WTC11 (cell line): ENCODE results near the gene TRIM66. TPM values are rescaled to one million over a fixed set of nuclear protein-coding genes. Genes with fewer than 3 reads are reported as not detected.
A peak's percentile ranks its signal among the peaks of the same experiment; 100 is the strongest.

Experiments
- ATAC-seq: fragments of 200-7000 bp; cut with Tn5 transposase; 2 replicates; pipeline ENCODE4 v1.10.0; 2021; ENCODE audit warnings: mild to moderate bottlenecking, moderate library complexity
- CTCF ChIA-PET: fragments of 300-600 bp; sonication (Branson Sonifier 250); formaldehyde crosslinking; loops from one replicate; lab custom pipeline; 2021; ENCODE audit warnings: antibody characterized with exemption; lab: Charles Lee
- POLR2A ChIA-PET: fragments of 350-600 bp; sonication (Branson Sonifier 250); formaldehyde crosslinking; loops from one replicate; lab custom pipeline; 2021; ENCODE audit warnings: antibody characterized with exemption; lab: Charles Lee
- DNase-seq: peaks from one replicate; pipeline ENCODE4 v3.0.0; 2021; ENCODE audit warnings: low spot score
- H3K27ac Mint-ChIP-seq: 2 replicates; pipeline ENCODE4 v1.8.0; 2021; ENCODE audit warnings: mixed read lengths
- H3K27me3 Mint-ChIP-seq: 2 replicates; pipeline ENCODE4 v1.8.0; 2021; ENCODE audit warnings: low read depth, mild to moderate bottlenecking, moderate library complexity, mixed read lengths
- H3K36me3 Mint-ChIP-seq: 2 replicates; pipeline ENCODE4 v1.8.0; 2021; ENCODE audit warnings: mixed read lengths
- H3K4me1 Mint-ChIP-seq: 2 replicates; pipeline ENCODE4 v1.8.0; 2022; ENCODE audit warnings: mixed read lengths
- H3K4me3 Mint-ChIP-seq: 2 replicates; pipeline ENCODE4 v1.8.0; 2021; ENCODE audit warnings: mild to moderate bottlenecking, moderate library complexity, mixed read lengths
- H3K9me3 Mint-ChIP-seq: 2 replicates; pipeline ENCODE4 v1.8.0; 2021; ENCODE audit warnings: mixed read lengths
- ATF1 ChIP-seq: sonication (generic); formaldehyde crosslinking; IDR thresholded peaks from 2 replicates; pipeline ENCODE4 v1.8.1; 2023; ENCODE audit warnings: mild to moderate bottlenecking, moderate library complexity, missing genetic modification reagents
- CREM ChIP-seq: sonication (generic); formaldehyde crosslinking; IDR thresholded peaks from 2 replicates; pipeline ENCODE4 v1.8.1; 2022; ENCODE audit warnings: mild to moderate bottlenecking, missing genetic modification reagents, moderate library complexity
- EMX1 ChIP-seq: fragments of 250-450 bp; sonication (Bioruptor Pico); IDR thresholded peaks from 2 replicates; pipeline ENCODE4 v1.8.0; 2021; ENCODE audit warnings: mild to moderate bottlenecking
- FOXK1 ChIP-seq: sonication (generic); formaldehyde crosslinking; IDR thresholded peaks from 2 replicates; pipeline ENCODE4 v1.8.0; 2022; ENCODE audit warnings: mild to moderate bottlenecking, moderate library complexity, missing genetic modification reagents
- GTF2I ChIP-seq: fragments of 250-450 bp; sonication (Bioruptor Pico); conservative IDR thresholded peaks from 2 replicates; pipeline ENCODE4 v1.4.0; 2021; ENCODE audit warnings: mild to moderate bottlenecking
- JAZF1 ChIP-seq: fragments of 250-450 bp; sonication (Bioruptor Pico); IDR thresholded peaks from 2 replicates; pipeline ENCODE4 v1.9.0; 2021; ENCODE audit warnings: moderate library complexity, mild to moderate bottlenecking, inconsistent platforms
- NFATC4 ChIP-seq: fragments of 250-450 bp; sonication (Bioruptor Pico); IDR thresholded peaks from 2 replicates; pipeline ENCODE4 v1.9.0; 2021; ENCODE audit warnings: mild to moderate bottlenecking
- NFYB ChIP-seq: sonication (generic); formaldehyde crosslinking; conservative IDR thresholded peaks from 2 replicates; pipeline ENCODE4 v1.8.0; 2022; ENCODE audit warnings: low read depth, missing genetic modification reagents
- PRRX2 ChIP-seq: fragments of 250-450 bp; sonication (Bioruptor Pico); IDR thresholded peaks from 2 replicates; pipeline ENCODE4 v1.8.0; 2021; ENCODE audit warnings: mild to moderate bottlenecking
- TEAD1 ChIP-seq: sonication (generic); formaldehyde crosslinking; IDR thresholded peaks from 2 replicates; pipeline ENCODE4 v1.8.0; 2022; ENCODE audit warnings: mild to moderate bottlenecking, missing genetic modification reagents
- total RNA-seq: library from RNA; stranded (reverse); gene quantifications from 3 replicates; pipeline ENCODE4 v1.2.3, GENCODE V29; 2021
- TF ChIP-seq, protein P1 (sequence below): sonication (generic); formaldehyde crosslinking; IDR thresholded peaks from 2 replicates; pipeline ENCODE4 v1.8.1; 2023; ENCODE audit warnings: mild to moderate bottlenecking, missing genetic modification reagents
- TF ChIP-seq, protein P2 (sequence below): sonication (generic); formaldehyde crosslinking; IDR thresholded peaks from 2 replicates; pipeline ENCODE4 v1.8.0; 2022; ENCODE audit warnings: mild to moderate bottlenecking, missing genetic modification reagents
- TF ChIP-seq, protein P3 (sequence below): sonication (generic); formaldehyde crosslinking; IDR thresholded peaks from 2 replicates; pipeline ENCODE4 v1.8.1; 2022; ENCODE audit warnings: low read depth, missing genetic modification reagents, borderline replicate concordance
- TF ChIP-seq, protein P4 (sequence below): fragments of 250-450 bp; sonication (Bioruptor Pico); conservative IDR thresholded peaks from 2 replicates; pipeline ENCODE4 v1.9.0; 2021; ENCODE audit warnings: mild to moderate bottlenecking
- TF ChIP-seq, protein P5 (sequence below): sonication (generic); formaldehyde crosslinking; IDR thresholded peaks from 2 replicates; pipeline ENCODE4 v1.8.0; 2023; ENCODE audit warnings: mild to moderate bottlenecking, missing genetic modification reagents
- TF ChIP-seq, protein P6 (sequence below): sonication (generic); formaldehyde crosslinking; IDR thresholded peaks from 2 replicates; pipeline ENCODE4 v1.8.1; 2023; ENCODE audit warnings: mild to moderate bottlenecking, missing genetic modification reagents, moderate library complexity
- TF ChIP-seq, protein P7 (sequence below): fragments of 250-450 bp; sonication (Bioruptor Pico); IDR thresholded peaks from 2 replicates; pipeline ENCODE4 v1.9.0; 2021; ENCODE audit warnings: mild to moderate bottlenecking
- TF ChIP-seq, protein P8 (sequence below): fragments of 250-450 bp; sonication (Bioruptor Pico); IDR thresholded peaks from 2 replicates; pipeline ENCODE4 v2.1.2; 2022; ENCODE audit warnings: mild to moderate bottlenecking, moderate library complexity

TRIM66 gene
- total RNA-seq, 1 experiment from 2014 or later = 5.6 TPM

DNA sequence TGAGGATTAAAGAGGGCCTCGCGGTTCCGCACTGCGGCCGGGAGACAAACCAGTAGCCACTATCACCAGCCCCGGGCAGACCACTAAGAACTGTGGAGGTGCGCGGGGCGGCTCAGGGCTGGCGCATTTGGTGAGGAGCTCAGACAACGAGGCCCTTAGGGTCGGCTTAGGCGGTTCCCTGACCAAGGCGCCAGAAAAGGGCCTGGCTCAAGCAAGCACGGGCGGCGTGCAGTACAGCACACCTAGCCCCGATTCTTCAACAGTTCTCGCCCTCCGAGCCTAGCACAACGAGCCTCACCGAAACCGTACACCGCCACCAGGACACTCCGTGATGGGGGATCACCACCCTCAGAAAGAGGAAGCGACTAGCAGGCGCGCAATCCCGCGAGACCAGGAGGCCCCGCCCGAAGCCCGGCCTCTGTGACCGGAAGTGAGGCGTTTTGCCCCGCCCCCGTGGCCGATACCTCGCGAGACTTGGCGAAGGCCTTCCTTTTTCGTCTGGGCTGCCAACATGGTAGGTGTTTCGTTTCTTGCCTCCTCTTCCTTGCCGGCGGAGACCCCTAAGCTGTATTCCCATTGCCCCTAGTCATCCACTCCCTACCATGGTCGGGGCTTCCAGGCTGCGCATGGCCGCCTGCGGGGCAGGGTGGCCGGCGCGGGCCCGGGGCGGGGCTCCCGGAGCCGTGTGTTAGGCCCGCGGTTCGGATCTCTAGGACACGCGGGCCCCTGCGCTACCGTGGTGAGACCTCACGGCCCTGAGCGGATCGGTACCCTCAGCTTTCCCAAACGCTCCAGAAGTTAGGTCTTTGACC lies at the start of gene TRIM66, which contains the start of gene RPL27A (continued):
- TF ChIP-seq, protein P1, sequence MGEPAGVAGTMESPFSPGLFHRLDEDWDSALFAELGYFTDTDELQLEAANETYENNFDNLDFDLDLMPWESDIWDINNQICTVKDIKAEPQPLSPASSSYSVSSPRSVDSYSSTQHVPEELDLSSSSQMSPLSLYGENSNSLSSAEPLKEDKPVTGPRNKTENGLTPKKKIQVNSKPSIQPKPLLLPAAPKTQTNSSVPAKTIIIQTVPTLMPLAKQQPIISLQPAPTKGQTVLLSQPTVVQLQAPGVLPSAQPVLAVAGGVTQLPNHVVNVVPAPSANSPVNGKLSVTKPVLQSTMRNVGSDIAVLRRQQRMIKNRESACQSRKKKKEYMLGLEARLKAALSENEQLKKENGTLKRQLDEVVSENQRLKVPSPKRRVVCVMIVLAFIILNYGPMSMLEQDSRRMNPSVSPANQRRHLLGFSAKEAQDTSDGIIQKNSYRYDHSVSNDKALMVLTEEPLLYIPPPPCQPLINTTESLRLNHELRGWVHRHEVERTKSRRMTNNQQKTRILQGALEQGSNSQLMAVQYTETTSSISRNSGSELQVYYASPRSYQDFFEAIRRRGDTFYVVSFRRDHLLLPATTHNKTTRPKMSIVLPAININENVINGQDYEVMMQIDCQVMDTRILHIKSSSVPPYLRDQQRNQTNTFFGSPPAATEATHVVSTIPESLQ (CRISPR knock-in tag) = no peak
- TF ChIP-seq JAZF1 (CRISPR knock-in tag) (no peak), NFYB (0 out of 2 replicates have a peak, but pooled peaks have one; percentile 13), PRRX2 (CRISPR knock-in tag) (0 out of 2 replicates have a peak, but pooled peaks have one; percentile 41), NFATC4 (CRISPR knock-in tag) (peak; percentile 52; the same call in 1 of the 2 replicates), EMX1 (no peak; the same call in none of the 2 replicates), GTF2I (no peak), ATF1 (CRISPR knock-in tag) (0 out of 2 replicates have a peak, but pooled peaks have one; percentile 18), CREM (peak; percentile 87)
- TF ChIP-seq, protein P2, sequence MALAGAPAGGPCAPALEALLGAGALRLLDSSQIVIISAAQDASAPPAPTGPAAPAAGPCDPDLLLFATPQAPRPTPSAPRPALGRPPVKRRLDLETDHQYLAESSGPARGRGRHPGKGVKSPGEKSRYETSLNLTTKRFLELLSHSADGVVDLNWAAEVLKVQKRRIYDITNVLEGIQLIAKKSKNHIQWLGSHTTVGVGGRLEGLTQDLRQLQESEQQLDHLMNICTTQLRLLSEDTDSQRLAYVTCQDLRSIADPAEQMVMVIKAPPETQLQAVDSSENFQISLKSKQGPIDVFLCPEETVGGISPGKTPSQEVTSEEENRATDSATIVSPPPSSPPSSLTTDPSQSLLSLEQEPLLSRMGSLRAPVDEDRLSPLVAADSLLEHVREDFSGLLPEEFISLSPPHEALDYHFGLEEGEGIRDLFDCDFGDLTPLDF = no peak
- TF ChIP-seq, protein P3, sequence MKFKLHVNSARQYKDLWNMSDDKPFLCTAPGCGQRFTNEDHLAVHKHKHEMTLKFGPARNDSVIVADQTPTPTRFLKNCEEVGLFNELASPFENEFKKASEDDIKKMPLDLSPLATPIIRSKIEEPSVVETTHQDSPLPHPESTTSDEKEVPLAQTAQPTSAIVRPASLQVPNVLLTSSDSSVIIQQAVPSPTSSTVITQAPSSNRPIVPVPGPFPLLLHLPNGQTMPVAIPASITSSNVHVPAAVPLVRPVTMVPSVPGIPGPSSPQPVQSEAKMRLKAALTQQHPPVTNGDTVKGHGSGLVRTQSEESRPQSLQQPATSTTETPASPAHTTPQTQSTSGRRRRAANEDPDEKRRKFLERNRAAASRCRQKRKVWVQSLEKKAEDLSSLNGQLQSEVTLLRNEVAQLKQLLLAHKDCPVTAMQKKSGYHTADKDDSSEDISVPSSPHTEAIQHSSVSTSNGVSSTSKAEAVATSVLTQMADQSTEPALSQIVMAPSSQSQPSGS (CRISPR knock-in tag) = no peak
- TF ChIP-seq, protein P4, sequence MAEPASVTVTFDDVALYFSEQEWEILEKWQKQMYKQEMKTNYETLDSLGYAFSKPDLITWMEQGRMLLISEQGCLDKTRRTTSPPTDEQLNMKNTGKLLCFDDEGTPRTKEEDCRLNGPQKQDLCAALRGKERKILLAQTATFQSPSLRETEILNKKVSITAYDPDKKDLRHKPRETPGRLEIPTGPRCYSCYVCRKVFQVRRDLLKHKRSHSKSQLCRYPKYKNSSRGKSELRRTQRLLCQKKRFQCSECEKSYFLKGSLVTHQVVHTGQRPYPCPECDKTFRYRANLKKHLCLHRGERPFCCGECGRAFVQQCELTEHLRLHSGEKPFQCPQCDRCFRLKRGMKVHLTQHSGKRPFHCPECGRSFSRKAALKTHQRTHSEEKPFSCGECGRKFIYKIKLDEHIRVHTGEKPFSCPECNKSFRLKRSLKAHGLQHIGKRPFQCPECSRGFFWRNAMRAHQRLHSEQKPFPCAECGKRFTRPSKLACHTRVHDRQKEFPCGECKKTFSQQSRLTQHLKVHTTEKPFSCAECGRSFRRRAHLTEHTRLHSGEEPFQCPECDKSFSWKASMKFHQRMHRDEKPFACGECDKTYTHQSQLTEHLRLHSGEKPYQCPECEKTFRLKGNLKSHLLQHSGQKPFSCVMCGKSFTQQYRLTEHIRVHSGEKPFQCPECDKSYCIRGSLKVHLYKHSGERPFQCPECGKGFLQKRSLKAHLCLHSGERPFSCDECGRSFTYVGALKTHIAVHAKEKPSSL = no peak
- TF ChIP-seq, protein P5, sequence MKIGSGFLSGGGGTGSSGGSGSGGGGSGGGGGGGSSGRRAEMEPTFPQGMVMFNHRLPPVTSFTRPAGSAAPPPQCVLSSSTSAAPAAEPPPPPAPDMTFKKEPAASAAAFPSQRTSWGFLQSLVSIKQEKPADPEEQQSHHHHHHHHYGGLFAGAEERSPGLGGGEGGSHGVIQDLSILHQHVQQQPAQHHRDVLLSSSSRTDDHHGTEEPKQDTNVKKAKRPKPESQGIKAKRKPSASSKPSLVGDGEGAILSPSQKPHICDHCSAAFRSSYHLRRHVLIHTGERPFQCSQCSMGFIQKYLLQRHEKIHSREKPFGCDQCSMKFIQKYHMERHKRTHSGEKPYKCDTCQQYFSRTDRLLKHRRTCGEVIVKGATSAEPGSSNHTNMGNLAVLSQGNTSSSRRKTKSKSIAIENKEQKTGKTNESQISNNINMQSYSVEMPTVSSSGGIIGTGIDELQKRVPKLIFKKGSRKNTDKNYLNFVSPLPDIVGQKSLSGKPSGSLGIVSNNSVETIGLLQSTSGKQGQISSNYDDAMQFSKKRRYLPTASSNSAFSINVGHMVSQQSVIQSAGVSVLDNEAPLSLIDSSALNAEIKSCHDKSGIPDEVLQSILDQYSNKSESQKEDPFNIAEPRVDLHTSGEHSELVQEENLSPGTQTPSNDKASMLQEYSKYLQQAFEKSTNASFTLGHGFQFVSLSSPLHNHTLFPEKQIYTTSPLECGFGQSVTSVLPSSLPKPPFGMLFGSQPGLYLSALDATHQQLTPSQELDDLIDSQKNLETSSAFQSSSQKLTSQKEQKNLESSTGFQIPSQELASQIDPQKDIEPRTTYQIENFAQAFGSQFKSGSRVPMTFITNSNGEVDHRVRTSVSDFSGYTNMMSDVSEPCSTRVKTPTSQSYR (CRISPR knock-in tag) = peak; percentile 30; the same call in 1 of the 2 replicates
- TF ChIP-seq, all 79 proteins: peak for 29

DNA sequence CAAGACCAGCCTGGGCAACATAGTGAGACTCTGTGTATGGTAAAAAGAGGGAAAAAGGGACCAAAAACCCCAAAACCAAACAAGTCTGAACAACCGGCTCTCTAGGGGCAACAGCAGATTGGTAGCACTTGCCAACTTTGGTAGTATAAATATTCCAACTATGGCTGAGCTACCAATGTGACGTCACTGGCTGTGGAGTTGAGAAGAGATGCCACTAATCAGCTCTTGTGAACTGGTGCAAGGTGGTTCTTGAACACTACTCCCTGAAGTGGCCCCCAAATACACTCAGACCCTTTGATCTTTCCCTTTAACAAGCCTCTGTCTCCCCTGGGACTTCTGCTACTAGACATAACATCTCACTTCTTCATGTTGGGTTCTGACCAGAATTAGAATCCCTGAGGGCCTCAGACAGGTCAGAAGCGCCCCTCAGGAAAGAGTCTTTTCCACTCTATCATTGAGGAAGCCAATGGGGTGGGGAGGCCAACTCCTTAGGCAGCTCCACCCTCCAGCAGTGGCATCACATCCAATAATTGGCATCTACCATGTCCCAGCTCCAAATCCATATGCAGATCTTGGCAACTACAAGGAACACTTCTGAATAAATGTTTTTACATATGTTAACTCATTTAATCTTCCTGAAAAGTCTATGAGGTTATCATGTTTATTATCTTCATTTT lies 49.3 kb upstream of the TRIM66 start:
- POLR2A ChIA-PET = interaction anchor here (0.8 kb wide), 1 partner anchor 15 kb away, joined by 4 read pairs; no protein-coding TSS in a partner anchor
- no peak for ATAC-seq
- Mint-ChIP-seq H3K4me1 (peaks cover 5% of the 10 kb centered on the region; the same call in 1 of the 2 replicates), H3K36me3 (no peaks in the 10 kb centered on the region), H3K4me3 (no peak overlapping the region), H3K27me3 (no peaks in the 10 kb centered on the region), H3K9me3 (no peaks in the 10 kb centered on the region), H3K27ac (peak overlapping the region; percentile 52; the same call in 1 of the 2 replicates)
- CTCF ChIA-PET = interaction anchor here (1.5 to 2.2 kb wide), 2 partner anchors 10 to 78 kb away, joined by 6 read pairs; a partner anchor contains a TSS
- DNase-seq = no peak
- TF ChIP-seq, protein P4 = no peak
- TF ChIP-seq, protein P6, sequence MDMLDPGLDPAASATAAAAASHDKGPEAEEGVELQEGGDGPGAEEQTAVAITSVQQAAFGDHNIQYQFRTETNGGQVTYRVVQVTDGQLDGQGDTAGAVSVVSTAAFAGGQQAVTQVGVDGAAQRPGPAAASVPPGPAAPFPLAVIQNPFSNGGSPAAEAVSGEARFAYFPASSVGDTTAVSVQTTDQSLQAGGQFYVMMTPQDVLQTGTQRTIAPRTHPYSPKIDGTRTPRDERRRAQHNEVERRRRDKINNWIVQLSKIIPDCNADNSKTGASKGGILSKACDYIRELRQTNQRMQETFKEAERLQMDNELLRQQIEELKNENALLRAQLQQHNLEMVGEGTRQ (CRISPR knock-in tag) = no peak
- TF ChIP-seq TEAD1 (no peak), FOXK1 (CRISPR knock-in tag) (no peak), CREM (no peak)
- TF ChIP-seq, protein P7, sequence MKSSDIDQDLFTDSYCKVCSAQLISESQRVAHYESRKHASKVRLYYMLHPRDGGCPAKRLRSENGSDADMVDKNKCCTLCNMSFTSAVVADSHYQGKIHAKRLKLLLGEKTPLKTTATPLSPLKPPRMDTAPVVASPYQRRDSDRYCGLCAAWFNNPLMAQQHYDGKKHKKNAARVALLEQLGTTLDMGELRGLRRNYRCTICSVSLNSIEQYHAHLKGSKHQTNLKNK (CRISPR knock-in tag) = no peak
- TF ChIP-seq, protein P8, sequence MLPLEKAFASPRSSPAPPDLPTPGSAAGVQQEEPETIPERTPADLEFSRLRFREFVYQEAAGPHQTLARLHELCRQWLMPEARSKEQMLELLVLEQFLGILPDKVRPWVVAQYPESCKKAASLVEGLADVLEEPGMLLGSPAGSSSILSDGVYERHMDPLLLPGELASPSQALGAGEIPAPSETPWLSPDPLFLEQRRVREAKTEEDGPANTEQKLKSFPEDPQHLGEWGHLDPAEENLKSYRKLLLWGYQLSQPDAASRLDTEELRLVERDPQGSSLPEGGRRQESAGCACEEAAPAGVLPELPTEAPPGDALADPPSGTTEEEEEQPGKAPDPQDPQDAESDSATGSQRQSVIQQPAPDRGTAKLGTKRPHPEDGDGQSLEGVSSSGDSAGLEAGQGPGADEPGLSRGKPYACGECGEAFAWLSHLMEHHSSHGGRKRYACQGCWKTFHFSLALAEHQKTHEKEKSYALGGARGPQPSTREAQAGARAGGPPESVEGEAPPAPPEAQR (CRISPR knock-in tag) = no peak
